PC-9 (cell line): ENCODE results near the gene FIBCD1.

Experiments used
- EZH2 ChIP-seq: fragments of 200-600 bp; sonication (generic); IDR thresholded peaks from 2 replicates; pipeline ENCODE4 v1.8.0; 2017; ENCODE audit warnings: antibody characterized with exemption, low read depth
- TF ChIP-seq, protein P1 (sequence below): fragments of 200-600 bp; sonication (generic); conservative IDR thresholded peaks from 2 replicates; pipeline ENCODE4 v1.6.1; 2017; ENCODE audit warnings: mixed run types, antibody characterized with exemption, mild to moderate bottlenecking, moderate library complexity

GRCh38 chr9:130944510-130945058 lies 5.5 kb upstream of the FIBCD1 start:
- TF ChIP-seq, protein P1, sequence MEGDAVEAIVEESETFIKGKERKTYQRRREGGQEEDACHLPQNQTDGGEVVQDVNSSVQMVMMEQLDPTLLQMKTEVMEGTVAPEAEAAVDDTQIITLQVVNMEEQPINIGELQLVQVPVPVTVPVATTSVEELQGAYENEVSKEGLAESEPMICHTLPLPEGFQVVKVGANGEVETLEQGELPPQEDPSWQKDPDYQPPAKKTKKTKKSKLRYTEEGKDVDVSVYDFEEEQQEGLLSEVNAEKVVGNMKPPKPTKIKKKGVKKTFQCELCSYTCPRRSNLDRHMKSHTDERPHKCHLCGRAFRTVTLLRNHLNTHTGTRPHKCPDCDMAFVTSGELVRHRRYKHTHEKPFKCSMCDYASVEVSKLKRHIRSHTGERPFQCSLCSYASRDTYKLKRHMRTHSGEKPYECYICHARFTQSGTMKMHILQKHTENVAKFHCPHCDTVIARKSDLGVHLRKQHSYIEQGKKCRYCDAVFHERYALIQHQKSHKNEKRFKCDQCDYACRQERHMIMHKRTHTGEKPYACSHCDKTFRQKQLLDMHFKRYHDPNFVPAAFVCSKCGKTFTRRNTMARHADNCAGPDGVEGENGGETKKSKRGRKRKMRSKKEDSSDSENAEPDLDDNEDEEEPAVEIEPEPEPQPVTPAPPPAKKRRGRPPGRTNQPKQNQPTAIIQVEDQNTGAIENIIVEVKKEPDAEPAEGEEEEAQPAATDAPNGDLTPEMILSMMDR, result no peak
- TF ChIP-seq EZH2, result no peak
